GM21447 (cell line): ENCODE data around the gene CEP131.

Source experiments
- ATAC-seq: cut with Tn5 transposase; IDR thresholded peaks from one replicate; pipeline ENCODE4 v1.9.1; 2021; ENCODE audit not compliant: unreplicated experiment

The CEP131 gene

GRCh38 chr17:81222906-81223761, at the start of gene CEP131:
CEP131 (minus strand) TSS chr17:81222965; CDS start chr17:81220056, 2,909 bp downstream.
- peak; percentile 97 for ATAC-seq

GRCh38 chr17:81271226-81271625, 48.5 kb upstream of the CEP131 start:
- no peak for ATAC-seq

GRCh38 chr17:81270279-81270678, 47.5 kb upstream of the CEP131 start:
- ATAC-seq: no peak

GRCh38 chr17:81267390-81268067, 44.8 kb upstream of the CEP131 start:
- no peak for ATAC-seq

- ATAC-seq: no peak
Observed at GRCh38 chr17:81265576-81265975, 42.8 kb upstream of the CEP131 start.

GRCh38 chr17:81264640-81265039, 41.9 kb upstream of the CEP131 start:
- ATAC-seq: no peak

GRCh38 chr17:81263371-81264181, 40.8 kb upstream of the CEP131 start:
- ATAC-seq: no peak

GRCh38 chr17:81261582-81262336, 39.0 kb upstream of the CEP131 start:
- no peak for ATAC-seq

GRCh38 chr17:81261096-81261495, 38.3 kb upstream of the CEP131 start:
- no peak for ATAC-seq

GRCh38 chr17:81260641-81261040, 37.9 kb upstream of the CEP131 start:
- no peak for ATAC-seq

- ATAC-seq: no peak
Observed at GRCh38 chr17:81260171-81260570, 37.4 kb upstream of the CEP131 start.

- no peak for ATAC-seq
Observed at GRCh38 chr17:81259058-81259605, 36.4 kb upstream of the CEP131 start.

- no peak for ATAC-seq
Observed at GRCh38 chr17:81258292-81258691, 35.5 kb upstream of the CEP131 start.

GRCh38 chr17:81257533-81257932, 34.8 kb upstream of the CEP131 start:
- no peak for ATAC-seq

- no peak for ATAC-seq
Observed at GRCh38 chr17:81256616-81257015, 33.9 kb upstream of the CEP131 start.

GRCh38 chr17:81254955-81255717, 32.4 kb upstream of the CEP131 start:
- ATAC-seq: no peak

- no peak for ATAC-seq
Observed at GRCh38 chr17:81253358-81254131, 30.8 kb upstream of the CEP131 start.

GRCh38 chr17:81252987-81253329, 30.2 kb upstream of the CEP131 start:
- no peak for ATAC-seq
